SU-DHL-6 (cell line): ENCODE measurements around the gene DYSF.

Experiments used
- H2AFZ ChIP-seq: fragments of 200-600 bp; sonication (generic); 2 replicates; pipeline ENCODE4 v1.6.1; 2014; ENCODE audit warnings: low read depth, mild to moderate bottlenecking, moderate library complexity, mixed read lengths, antibody characterized with exemption, low read length; ENCODE audit not compliant: severe bottlenecking
- H3F3A ChIP-seq: fragments of 200-600 bp; shearing (Covaris generic); 2 replicates; pipeline ENCODE4 v1.6.0; 2016; ENCODE audit warnings: antibody characterized with exemption, mild to moderate bottlenecking; ENCODE audit not compliant: insufficient read depth
- H3K27ac ChIP-seq: fragments of 200-600 bp; sonication (generic); 2 replicates; pipeline ENCODE4 v1.5.1; 2016; ENCODE audit warnings: low read depth, mild to moderate bottlenecking, low read length, moderate library complexity, mixed read lengths
- H3K27me3 ChIP-seq: fragments of 200-600 bp; sonication (generic), shearing (Covaris generic); 2 replicates; pipeline ENCODE4 v1.6.0; 2014; ENCODE audit warnings: mild to moderate bottlenecking, low read length
- H3K36me3 ChIP-seq: fragments of 200-600 bp; sonication (generic); 2 replicates; pipeline ENCODE4 v1.6.1; 2014; ENCODE audit warnings: mild to moderate bottlenecking, low read length, mixed read lengths
- H3K4me2 ChIP-seq: fragments of 300-600, 200-600 bp; shearing (Covaris generic), sonication (generic); 2 replicates; pipeline ENCODE4 v1.6.0; 2014; ENCODE audit warnings: low read length, low read depth, mild to moderate bottlenecking; ENCODE audit not compliant: poor library complexity, severe bottlenecking
- H3K4me3 ChIP-seq: fragments of 200-600 bp; sonication (generic); 2 replicates; pipeline ENCODE4 v1.5.1; 2014; ENCODE audit warnings: antibody characterized with exemption, low read length, mild to moderate bottlenecking, mixed read lengths; ENCODE audit not compliant: insufficient read depth, poor library complexity, severe bottlenecking
- H3K79me2 ChIP-seq: fragments of 200-600 bp; sonication (generic); 2 replicates; pipeline ENCODE4 v1.6.1; 2014; ENCODE audit warnings: mild to moderate bottlenecking, low read length, moderate library complexity; ENCODE audit not compliant: insufficient read depth
- H3K9ac ChIP-seq: fragments of 200-600 bp; sonication (generic); 2 replicates; pipeline ENCODE4 v1.7.0; 2014; ENCODE audit warnings: mild to moderate bottlenecking, low read length
- H3K9me2 ChIP-seq: fragments of 200-600 bp; sonication (generic); replicated peaks from 2 replicates; pipeline ENCODE4 v1.6.1; 2014; ENCODE audit warnings: low read length; ENCODE audit not compliant: insufficient read depth
- H3K9me3 ChIP-seq: fragments of 200-600 bp; sonication (generic); 2 replicates; pipeline ENCODE4 v1.6.1; 2014; ENCODE audit warnings: low read length, mixed read lengths; ENCODE audit not compliant: insufficient read depth
- H4K20me1 ChIP-seq: fragments of 200-600 bp; sonication (generic); 2 replicates; pipeline ENCODE4 v1.6.1; 2014; ENCODE audit warnings: low read depth, mild to moderate bottlenecking, antibody characterized with exemption, low read length, moderate library complexity, mixed read lengths
- EZH2phosphoT487 ChIP-seq: fragments of 200-600 bp; sonication (generic), shearing (Covaris generic); conservative IDR thresholded peaks from 2 replicates; pipeline ENCODE4 v1.6.1; 2018; ENCODE audit warnings: mild to moderate bottlenecking, antibody characterized with exemption, low read length, moderate library complexity, mixed read lengths
- TF ChIP-seq, protein P1 (sequence below): fragments of 200-600 bp; sonication (generic); IDR thresholded peaks from one replicate; pipeline ENCODE4 v1.5.1; 2017; ENCODE audit warnings: antibody characterized with exemption, mild to moderate bottlenecking, low read length, moderate library complexity; ENCODE audit not compliant: insufficient read depth, poor library complexity, severe bottlenecking

The DYSF gene

DNA sequence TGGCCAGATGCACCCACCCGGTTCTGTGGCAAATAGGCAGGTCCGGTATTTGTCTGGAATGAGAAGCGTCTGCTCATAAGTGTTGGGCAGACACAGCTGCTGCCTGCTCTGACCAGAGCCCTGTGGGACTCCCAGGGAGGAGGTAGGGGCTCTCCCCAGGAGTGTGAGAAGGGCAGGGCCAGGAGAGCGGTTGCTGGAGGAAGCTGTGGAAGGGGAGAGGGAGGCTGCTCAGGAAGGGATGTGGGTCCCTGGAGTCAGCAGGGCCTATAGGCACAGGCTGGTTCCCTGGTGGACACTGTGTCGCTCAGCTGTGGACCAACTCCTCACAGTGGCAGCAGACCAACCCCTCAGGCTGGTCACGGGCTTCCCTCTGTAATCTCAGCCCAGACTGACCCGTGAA is 109.2 kb downstream of the DYSF start:
- no peaks in the 10 kb centered on the region for H3K79me2 ChIP-seq
- no peaks in the 10 kb centered on the region for H3F3A ChIP-seq
- H2AFZ ChIP-seq, result no peak overlapping the region
- no peaks in the 10 kb centered on the region for H3K9me3 ChIP-seq
- no peaks in the 10 kb centered on the region for H3K9me2 ChIP-seq
- H3K4me3 ChIP-seq, result no peak overlapping the region
- no peaks in the 10 kb centered on the region for H4K20me1 ChIP-seq
- H3K36me3 ChIP-seq, result no peaks in the 10 kb centered on the region
- TF ChIP-seq, protein P1, sequence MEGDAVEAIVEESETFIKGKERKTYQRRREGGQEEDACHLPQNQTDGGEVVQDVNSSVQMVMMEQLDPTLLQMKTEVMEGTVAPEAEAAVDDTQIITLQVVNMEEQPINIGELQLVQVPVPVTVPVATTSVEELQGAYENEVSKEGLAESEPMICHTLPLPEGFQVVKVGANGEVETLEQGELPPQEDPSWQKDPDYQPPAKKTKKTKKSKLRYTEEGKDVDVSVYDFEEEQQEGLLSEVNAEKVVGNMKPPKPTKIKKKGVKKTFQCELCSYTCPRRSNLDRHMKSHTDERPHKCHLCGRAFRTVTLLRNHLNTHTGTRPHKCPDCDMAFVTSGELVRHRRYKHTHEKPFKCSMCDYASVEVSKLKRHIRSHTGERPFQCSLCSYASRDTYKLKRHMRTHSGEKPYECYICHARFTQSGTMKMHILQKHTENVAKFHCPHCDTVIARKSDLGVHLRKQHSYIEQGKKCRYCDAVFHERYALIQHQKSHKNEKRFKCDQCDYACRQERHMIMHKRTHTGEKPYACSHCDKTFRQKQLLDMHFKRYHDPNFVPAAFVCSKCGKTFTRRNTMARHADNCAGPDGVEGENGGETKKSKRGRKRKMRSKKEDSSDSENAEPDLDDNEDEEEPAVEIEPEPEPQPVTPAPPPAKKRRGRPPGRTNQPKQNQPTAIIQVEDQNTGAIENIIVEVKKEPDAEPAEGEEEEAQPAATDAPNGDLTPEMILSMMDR, result no peak
- no peak for TF ChIP-seq EZH2phosphoT487
- no peak overlapping the region for H3K4me2 ChIP-seq
- no peak overlapping the region for H3K9ac ChIP-seq
- H3K27me3 ChIP-seq, result no peaks in the 10 kb centered on the region
- no peak overlapping the region for H3K27ac ChIP-seq

DNA sequence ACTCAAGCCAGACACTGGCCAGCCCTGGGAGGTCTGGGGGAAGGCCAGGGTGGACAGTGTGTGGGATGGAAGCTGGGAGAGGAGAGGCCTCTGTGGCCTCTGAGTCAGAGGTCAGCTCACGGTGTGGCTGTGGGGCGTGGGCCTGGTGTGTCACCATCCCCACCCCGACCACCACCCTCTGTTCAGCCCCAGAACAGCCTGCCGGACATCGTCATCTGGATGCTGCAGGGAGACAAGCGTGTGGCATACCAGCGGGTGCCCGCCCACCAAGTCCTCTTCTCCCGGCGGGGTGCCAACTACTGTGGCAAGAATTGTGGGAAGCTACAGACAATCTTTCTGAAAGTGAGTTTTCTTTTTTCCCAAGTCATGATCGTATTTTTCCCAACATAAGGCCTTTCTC is 110.5 kb downstream of the DYSF start:
- H3K4me3 ChIP-seq, result no peak overlapping the region

DNA sequence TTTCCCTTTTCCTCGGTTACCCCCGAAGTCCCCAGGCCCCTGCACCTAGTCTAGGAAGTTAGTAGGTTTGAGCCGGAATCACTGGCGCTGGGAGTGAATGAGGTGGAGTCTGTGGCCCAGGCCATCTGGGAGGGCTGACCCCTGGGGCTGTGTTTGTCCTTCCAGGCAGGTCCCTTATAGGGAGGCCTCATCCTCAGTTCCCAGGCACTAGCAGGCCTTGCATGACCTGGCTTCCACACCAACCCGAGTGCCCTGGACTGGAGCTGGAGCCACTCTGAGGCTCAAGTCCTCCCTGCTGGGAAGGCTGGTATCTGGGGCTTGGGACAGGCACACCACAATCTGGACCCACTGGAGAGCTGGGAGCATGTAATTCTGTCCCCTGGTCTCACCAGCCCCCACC is 111.0 kb downstream of the DYSF start:
- no peak overlapping the region for H2AFZ ChIP-seq
- no peaks in the 10 kb centered on the region for H3K27me3 ChIP-seq
- H3K27ac ChIP-seq, result no peak overlapping the region
- no peak overlapping the region for H3K4me3 ChIP-seq
- H3K4me2 ChIP-seq, result no peak overlapping the region
- no peaks in the 10 kb centered on the region for H3K79me2 ChIP-seq
- TF ChIP-seq, protein P1, result no peak
- no peak for TF ChIP-seq EZH2phosphoT487
- no peaks in the 10 kb centered on the region for H3K36me3 ChIP-seq
- H3K9me2 ChIP-seq, result no peaks in the 10 kb centered on the region
- H3K9ac ChIP-seq, result no peak overlapping the region
- H4K20me1 ChIP-seq, result no peaks in the 10 kb centered on the region
- H3K9me3 ChIP-seq, result no peaks in the 10 kb centered on the region
- H3F3A ChIP-seq, result no peaks in the 10 kb centered on the region

More for the DNA sequence above, 110.5 kb downstream of the DYSF start:
- Histone ChIP-seq H3K27me3 (no peaks in the 10 kb centered on the region), H3F3A (no peaks in the 10 kb centered on the region), H3K4me2 (no peak overlapping the region), H3K9me3 (no peaks in the 10 kb centered on the region), H3K9me2 (no peaks in the 10 kb centered on the region), H3K9ac (no peak overlapping the region), H3K79me2 (no peaks in the 10 kb centered on the region), H2AFZ (no peak overlapping the region), H4K20me1 (no peaks in the 10 kb centered on the region), H3K27ac (no peak overlapping the region), H3K36me3 (no peaks in the 10 kb centered on the region)
- TF ChIP-seq, protein P1, result no peak
- TF ChIP-seq EZH2phosphoT487, result no peak

GRCh38 chr2:71564790-71565189 is 111.4 kb downstream of the DYSF start:
- H3K9ac ChIP-seq, result no peak overlapping the region
- no peaks in the 10 kb centered on the region for H3F3A ChIP-seq
- H3K9me3 ChIP-seq, result no peaks in the 10 kb centered on the region
- no peak overlapping the region for H3K4me3 ChIP-seq
- H3K27me3 ChIP-seq, result no peaks in the 10 kb centered on the region
- no peaks in the 10 kb centered on the region for H3K36me3 ChIP-seq
- no peak overlapping the region for H3K4me2 ChIP-seq
- H3K79me2 ChIP-seq, result no peaks in the 10 kb centered on the region
- TF ChIP-seq, protein P1, result no peak
- TF ChIP-seq EZH2phosphoT487, result no peak
- no peaks in the 10 kb centered on the region for H3K9me2 ChIP-seq
- H2AFZ ChIP-seq, result no peak overlapping the region
- no peaks in the 10 kb centered on the region for H4K20me1 ChIP-seq
- H3K27ac ChIP-seq, result no peak overlapping the region
